Activated CD8-positive, alpha-beta memory T cell treated with anti-CD3 and anti-CD28 coated beads, Interleukin-2, amount 50 U/mL, for 48 hours (primary cell): ENCODE results near the gene RASD1.
"Not testable (repeated sequence)": the region's sequence is repeated elsewhere in the genome, so short reads cannot be mapped to it uniquely, and the experiment has no call there.

Experiments used
- DNase-seq: peaks from one replicate; pipeline ENCODE4 v3.0.0-alpha.2; 2020

Gene RASD1

DNA sequence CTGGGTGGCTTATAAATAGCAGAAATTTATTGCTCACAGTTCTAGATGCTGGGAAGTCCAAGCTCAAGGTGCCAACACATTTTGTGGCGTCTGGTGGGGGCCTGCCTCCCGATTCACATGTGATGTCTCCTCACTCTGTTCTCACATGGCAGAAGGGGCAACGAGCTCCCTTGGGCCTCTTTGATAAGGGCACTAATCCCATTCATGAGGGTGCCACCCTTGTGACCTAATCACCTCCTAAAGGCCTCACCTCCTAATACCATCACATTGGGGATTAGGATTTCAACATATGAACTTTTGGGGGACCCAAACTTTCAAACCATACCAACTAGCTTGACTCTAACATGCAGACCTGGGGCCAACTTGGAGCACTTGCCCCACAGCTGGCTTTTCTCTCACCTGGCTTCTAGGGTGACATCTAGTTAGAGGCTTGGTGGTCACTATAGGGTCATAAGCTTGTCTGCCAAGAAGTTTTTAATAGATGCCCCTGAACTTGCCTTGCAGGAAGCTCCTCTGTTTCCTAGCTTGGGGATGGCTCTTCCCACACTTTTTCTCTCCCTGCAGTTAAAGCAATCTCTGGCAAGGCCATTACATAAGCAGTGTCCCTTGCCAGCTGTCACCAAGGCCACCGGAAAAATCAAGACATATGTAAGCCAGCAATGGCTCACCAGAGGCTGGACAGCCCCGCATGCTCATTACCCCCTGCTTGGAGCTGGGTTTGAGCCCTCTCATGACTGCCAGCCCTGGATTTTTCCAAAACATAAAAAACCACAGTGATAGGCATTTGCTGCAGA, 27.8 kb downstream of the RASD1 start:
- no peak for DNase-seq

DNA sequence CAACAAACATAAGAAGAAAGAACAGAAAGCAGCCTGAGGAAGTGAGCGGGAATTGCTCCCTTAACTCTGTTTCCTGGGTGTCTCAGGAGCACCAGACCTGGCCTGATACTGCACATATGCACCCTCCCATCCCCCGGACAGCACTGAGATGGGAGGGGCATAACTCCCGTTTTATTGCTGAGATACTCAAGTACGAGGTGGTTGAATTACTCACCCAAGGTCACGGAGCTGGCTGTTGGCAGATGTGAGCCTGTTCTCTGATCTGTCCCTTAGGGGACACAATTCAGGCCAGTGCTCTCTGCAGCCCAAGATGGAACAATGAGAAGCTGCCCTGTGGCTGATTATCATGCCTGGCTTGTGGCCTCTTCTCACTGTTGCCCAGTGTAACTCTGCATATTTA, 28.5 kb downstream of the RASD1 start:
- no peak for DNase-seq

DNA sequence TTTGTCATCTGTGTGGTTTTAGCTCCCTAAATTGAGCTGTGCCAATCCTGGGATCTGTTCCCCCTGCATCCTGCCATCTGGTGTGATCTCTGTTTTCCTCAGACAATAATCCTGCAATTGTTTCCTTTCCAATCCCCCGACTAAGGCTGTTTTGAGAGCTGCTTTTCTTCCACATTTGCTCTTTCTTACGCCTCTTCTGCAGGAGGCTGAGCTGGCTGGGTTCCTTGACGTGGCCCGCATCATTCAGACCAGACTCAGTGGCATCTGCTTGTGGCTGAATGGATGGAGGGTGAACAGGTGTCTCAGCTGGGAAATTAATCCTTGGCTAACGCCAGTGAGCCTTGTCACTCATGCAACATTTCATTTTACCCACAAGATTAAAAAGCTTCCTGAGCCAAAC, 29.2 kb downstream of the RASD1 start:
- DNase-seq, result no peak

DNA sequence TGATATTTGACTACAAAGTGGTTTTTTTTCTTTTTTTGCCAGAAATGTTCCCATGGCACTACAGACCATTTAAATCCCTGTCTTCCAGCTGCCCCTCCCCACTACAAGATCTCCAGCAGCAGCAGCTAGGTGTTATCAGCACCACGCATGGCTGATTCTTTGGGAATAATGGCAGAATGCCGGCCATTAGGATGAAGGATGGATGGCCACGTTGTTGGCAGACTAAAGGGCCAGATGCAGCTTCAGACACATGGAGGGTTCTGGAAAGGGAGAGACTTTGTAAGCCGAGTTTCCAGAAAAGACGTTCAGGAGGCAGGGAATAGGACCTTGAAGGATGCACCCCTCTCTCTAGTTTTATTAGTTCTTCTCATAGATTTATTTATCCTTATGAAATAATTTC, 29.7 kb downstream of the RASD1 start:
- DNase-seq, result no peak

DNA sequence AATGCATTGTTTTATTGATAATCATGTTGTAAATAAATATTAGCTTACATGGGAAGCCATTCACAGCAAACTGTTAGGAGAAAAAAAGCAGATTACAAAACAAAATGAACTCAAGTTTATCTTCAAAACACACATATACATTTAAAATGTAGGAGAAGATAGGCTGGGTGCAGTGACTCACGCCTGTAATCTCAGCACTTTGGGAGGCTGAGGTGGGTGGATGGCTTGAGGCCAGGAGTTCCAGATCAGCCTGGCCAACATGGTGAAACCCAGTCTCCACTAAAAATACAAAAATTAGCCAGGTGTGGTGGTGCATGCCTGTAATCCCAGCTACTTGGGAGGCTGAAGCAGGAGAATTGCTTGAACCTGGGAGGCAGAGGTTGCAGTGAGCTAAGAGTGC, 30.3 kb downstream of the RASD1 start:
- not testable (repeated sequence) for DNase-seq

DNA sequence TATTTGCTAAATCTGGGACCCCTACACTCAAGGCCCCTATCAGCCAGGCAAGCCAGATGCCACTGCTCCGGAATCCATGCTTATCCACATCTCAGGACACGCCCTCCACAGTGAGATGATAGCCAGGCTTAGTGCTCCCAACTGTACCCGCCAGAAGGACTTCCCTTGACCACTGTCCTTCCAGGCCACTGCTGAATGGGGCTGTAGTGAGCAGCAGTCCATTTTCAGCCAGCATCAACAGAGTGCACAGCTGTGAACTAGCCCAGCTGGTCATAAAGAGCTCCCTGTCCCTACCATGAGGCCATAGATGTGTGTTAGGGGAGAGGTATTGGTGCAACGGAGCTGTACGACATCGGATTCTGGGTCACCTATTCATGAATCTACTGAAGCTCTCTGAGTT, 32.4 kb downstream of the RASD1 start:
- no peak for DNase-seq

DNA sequence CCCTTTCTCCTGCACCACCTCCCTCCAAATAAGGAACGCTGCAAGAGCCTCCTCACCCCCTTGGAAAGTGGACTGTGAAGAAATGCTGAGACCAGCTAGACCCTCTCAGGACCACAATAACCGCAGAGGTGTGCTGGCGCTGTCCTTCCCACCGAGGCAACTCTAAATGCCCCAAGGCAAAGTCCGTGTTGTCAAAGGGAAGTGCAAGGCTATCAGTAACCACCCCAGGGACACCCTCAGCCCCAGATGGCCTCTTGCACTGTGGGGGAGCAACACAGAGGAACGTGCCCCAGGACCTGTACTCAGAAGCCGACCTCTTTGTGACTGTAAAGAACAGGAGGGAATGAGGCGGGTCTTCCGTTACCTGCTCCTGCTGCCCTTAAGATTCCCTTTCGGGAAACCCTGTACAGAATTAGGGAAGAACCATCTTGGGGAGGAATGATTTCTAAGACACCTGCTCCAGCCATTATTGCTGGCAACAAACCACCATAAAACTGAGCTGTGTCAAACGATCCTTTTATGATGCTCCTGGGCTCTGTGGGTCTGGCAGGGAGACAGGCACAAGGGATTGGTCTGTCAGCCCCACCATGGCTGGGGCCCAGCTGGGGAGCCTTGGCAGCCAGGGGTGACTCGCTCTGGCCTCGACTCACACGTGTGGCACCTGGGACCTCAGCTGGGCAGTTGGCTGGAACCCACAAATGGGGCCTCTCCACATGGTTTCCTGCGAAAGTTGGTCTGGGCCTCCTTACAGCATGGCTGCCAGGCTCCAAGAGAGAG, 34.0 kb downstream of the RASD1 start:
- DNase-seq, result no peak

DNA sequence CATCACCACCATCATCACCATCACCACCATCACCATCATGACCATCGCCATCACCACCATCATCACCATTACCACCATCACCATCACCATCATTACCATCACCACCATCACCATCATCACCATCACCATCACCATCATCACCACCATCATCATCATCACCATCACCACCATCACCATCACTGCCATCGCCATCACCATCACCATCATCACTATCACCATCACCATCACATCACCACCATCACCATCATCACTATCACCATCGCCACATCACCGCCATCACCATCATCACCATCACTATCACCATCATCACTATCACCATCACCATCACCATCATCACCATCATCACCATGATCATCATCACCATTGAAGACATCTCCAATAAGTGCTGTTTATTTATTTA, 36.2 kb downstream of the RASD1 start:
- DNase-seq, result no peak

DNA sequence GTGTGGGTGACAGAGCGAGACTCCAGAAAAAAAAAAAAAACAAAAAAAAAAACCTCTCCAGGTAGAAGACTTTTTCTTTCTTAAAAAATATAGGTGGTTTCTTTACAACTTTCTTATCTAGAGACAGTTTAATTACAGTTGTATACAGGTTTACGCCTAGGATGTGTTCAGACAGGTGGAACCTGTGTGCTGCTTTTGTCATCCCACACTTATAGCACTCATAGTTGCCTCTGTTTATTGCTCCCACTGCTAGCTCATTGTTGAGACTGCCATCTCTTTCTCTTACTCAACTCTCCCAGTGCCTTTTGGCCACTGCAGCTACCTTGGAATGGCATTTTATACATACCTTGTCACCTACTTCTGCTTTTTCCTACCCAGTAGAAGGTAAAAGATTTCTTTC, 38.5 kb downstream of the RASD1 start:
- no peak for DNase-seq

DNA sequence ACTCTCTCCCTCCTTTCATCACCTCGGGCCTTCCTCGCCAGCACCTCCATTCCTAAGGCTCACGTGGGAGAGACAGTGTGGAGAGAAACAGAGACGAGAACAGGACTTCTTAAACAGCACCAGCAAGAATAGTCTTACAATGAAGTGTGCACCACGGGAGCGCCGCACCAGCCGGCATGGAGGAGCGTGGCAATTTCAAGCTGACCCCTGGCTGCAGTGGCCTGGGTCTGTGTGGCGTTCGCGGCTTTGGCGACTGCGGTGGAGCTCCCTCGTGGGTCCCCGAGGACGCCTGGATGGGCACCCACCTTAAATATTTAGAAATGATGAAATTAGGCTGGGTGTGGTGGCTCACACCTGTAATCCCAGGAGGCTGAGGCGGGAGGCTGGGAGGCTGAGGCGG, 39.9 kb downstream of the RASD1 start:
- no peak for DNase-seq

DNA sequence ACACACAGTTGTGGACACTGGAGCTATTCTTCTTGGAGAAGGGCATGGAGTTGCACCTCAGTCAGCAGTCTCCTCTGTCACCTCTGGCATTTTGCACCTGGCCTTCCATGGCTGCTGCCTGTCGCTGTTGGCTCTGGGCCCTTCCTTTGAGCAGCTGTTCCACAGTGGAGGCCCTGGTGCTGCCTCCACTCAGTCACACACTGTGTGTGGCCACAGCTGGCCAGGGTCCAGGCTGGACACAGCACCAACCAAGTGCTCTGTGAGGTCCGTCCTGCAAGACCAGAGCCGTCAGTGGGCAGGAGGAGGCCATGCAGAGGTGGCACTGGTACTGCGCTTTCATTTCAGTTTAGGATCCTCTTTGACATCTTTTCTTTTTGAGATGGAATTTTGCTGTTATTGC, 41.0 kb downstream of the RASD1 start:
- DNase-seq, result no peak

DNA sequence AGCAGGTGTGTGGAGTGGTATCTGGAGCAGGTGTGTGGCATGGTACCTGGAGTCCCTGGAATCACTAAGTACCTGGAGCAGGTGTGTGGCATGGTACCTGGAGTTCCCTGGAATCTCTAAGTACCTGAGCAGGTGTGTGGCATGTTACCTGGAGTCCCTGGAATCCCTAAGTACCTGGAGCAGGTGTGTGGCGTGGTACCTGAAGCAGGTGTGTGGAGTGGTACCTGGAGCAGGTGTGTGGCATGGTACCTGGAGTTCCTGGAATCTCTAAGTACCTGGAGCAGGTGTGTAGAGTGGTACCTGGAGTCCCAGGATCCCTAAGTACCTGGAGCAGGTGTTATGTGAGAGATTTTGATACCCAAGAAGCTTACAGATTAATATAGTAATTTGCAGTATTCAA, 41.5 kb downstream of the RASD1 start:
- DNase-seq, result not testable (repeated sequence)

DNA sequence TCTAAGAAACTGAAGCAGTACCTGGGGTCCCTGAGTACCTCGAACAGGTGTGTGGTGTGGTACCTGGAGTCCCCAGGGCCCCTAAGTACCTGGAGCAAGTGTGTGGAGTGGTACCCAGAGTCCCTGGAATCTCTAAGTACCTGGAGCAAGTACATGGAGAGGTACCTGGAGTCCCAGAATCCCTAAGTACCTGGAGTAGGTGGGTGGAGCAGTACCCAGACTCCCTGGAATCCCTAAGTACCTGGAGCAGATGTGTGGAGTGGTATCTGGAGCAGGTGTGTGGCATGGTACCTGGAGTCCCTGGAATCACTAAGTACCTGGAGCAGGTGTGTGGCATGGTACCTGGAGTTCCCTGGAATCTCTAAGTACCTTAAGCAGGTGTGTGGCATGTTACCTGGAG, 41.9 kb downstream of the RASD1 start:
- no peak for DNase-seq

DNA sequence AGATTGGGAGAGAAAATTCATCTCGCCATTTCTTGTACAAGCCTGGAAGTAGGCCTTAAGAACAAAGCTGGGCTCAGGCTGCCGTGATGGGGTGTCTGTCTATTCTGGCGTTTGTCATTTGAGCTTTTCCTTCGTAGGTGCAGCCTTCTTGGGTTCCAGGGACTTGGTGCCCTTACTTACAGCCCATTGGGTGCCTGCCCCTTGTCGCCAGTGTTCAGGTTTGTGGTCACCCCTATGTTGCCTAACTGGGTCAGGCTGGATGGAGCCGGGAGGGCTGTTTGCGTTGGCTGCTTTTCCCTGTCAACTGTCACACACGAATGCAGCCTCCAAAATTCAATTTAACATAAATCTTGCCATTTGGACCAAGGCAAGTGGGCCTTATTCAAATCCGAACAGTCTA, 43.1 kb downstream of the RASD1 start:
- no peak for DNase-seq

DNA sequence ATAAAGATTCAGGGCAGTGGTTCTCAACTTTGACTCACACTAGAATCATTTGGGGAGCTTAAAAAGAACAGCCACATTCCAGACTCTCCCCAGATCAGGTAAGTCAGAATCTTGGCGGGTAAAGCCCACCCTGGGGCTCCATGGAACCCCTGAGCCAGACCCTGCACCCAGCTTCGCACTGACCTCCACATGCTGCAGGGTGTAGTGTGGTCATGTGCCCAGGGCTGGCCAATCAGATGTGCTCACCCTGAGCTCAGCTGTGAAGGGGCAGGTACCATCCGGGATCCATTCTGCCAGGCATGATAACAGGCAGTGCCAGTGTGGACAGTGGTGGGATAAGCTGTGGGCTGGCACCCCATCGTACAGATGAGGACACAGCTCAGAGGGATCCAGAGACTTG, 47.5 kb downstream of the RASD1 start:
- no peak for DNase-seq

DNA sequence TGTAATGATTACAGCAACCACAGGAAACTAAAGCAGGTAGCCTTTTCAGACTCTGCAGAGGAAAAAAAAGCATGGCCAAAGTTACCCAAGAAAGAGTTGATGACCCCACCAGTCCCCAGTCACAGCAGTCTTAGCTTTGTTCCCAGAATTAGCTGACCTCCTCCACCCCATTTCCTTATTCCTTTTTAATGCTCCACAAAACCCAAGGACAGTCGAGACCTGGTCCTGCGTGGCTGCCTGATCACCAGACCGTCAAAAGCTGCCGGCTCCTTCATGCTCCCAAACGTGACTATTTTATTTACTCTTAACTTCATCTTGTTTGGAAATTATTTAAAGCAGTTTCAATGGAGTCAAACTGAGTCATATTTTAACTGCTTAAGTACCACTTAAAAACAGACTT, 48.1 kb downstream of the RASD1 start:
- DNase-seq, result no peak

DNA sequence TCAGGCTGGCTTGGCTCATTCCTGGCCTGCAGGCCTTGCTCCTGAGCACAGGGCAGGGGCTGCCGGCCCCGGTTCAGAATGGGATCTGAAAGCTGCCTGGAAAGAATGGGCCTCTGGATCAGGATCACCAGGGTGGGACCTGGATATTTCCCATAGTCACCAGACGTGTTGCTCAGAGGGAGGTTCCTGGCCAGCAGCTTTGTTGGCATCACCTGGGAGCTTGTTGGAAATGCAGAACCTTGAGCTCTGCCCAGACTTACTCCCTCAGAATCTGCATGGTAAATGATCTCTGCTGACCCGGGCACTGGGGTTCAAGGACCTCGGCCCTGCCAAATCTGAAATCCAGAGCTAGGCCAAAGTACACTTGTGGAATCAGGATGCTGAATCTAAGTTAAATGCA, 48.9 kb downstream of the RASD1 start:
- no peak for DNase-seq

DNA sequence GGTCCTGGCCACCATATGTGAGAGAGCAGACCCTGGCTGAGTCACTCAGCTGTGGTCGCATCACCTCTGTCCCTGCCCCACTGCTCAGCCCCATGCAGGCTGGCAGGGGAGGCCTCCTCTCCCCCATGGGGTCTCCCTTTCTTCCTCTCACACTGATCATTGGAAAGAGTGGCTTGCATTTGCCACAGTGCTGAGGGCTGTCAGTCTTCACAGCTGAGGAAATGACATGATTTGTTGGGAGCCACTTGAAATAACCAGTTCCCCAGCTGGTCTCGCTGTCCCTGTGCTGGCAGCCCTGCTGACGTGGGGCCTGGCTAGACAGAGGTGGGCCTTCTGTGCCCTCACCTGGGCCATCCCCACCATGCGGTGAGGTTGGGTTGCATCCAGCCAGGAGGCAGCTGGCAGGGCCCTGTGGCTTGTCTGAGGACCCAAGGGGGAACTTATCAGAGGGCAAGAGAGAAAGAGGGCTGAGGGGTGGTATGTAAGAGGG, 49.5 kb downstream of the RASD1 start:
- DNase-seq, result no peak

DNA sequence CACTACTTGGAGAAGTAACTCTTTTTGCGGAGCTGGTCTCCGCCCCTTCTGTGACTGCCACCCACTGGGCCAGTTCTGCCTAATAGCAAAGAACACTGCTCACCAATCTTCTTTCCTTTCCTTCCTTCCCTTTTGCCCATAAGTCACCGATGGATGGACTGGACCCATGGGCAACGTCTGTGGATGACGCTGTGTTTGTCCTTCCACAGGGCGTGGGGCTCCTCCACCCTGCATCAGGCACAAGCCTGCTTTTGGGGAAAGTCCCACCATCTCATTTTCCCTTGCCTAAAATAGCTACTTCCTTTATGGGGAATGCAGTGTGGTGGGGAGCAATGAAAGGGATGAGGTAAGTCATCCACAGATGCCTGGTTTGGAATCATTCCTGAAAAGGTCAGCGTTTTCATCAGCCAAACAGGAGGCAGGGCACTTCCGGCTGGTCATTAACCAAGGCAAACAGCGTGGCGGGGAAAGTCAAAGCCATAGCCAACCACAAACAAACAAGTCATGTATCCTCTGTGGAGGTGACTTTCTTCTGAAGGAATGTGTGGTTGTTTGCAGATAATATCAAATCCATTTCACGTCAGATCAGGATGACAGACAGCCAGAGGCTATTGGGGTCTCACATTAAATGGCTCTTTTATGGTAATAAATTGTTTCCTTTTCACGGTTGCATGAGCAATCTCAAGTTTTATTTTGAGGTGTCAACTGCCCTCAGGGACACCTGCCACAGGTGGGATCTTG, 50.1 kb downstream of the RASD1 start:
- no peak for DNase-seq

DNA sequence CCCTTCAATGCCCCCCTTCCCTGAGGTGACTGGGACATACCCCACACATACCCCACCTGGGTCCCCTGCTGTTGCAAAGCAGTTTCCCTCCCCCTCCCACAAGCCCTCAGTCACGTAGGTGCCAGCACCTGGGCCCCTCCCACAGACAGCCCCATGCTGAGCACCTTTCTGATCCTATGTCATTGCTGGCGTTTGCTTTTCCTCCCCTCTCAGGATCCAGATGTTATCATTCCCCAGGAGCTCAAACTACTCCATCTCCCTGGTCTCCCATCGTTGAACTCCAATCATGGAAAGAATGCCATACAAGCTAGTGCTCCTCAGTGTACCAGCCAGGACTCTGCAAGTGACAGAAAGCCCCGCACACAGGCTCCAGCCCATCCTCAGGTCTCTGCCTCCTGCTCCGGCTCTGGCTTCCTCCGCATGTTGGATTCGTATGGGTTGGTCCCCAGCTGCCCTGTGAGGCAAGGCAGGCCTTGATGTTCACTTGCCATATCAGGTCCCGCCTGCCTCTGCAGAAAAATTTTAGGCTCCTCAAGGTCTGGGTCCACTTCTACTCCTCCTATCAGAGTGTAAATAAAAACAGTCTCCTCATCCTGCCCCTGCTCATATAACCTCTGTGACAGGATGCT, 50.8 kb downstream of the RASD1 start:
- DNase-seq, result no peak
